GM21737 (cell line): ENCODE measurements around the gene ATP9A.
"Not testable (repeated sequence)": the region's sequence is repeated elsewhere in the genome, so short reads cannot be mapped to it uniquely, and the experiment has no call there.

Experiments used
- ATAC-seq: cut with Tn5 transposase; IDR thresholded peaks from one replicate; pipeline ENCODE4 v1.9.1; 2021; ENCODE audit warnings: mild to moderate bottlenecking, moderate library complexity; ENCODE audit not compliant: unreplicated experiment

Gene ATP9A

GRCh38 chr20:51583073-51583472, 185.1 kb downstream of the ATP9A start:
- ATAC-seq, result no peak

GRCh38 chr20:51581571-51581970, 186.6 kb downstream of the ATP9A start:
- no peak for ATAC-seq

GRCh38 chr20:51579137-51579536, 189.1 kb downstream of the ATP9A start:
- no peak for ATAC-seq

GRCh38 chr20:51578145-51578459, 190.1 kb downstream of the ATP9A start:
- ATAC-seq, result no peak

- no peak for ATAC-seq
These were observed 190.6 kb downstream of the ATP9A start for GRCh38 chr20:51577432-51578144.

- ATAC-seq, result no peak
These were observed 192.7 kb downstream of the ATP9A start for GRCh38 chr20:51575486-51575885.

- ATAC-seq, result no peak
These were observed 193.7 kb downstream of the ATP9A start for GRCh38 chr20:51574248-51575033.

- no peak for ATAC-seq
These were observed 194.5 kb downstream of the ATP9A start for GRCh38 chr20:51573576-51574243.

GRCh38 chr20:51571460-51571794, 196.8 kb downstream of the ATP9A start:
- ATAC-seq, result no peak

- no peak for ATAC-seq
These were observed 197.3 kb downstream of the ATP9A start for GRCh38 chr20:51570739-51571459.

- no peak for ATAC-seq
These were observed 198.1 kb downstream of the ATP9A start for GRCh38 chr20:51569815-51570738.

GRCh38 chr20:51568533-51568932, 199.7 kb downstream of the ATP9A start:
- not testable (repeated sequence) for ATAC-seq

- ATAC-seq, result no peak
These were observed 200.6 kb downstream of the ATP9A start for GRCh38 chr20:51567622-51568021.

GRCh38 chr20:51566594-51566993, 201.6 kb downstream of the ATP9A start:
- ATAC-seq, result no peak

- ATAC-seq, result no peak
These were observed 202.7 kb downstream of the ATP9A start for GRCh38 chr20:51565298-51566144.

GRCh38 chr20:51563486-51564332, 204.5 kb downstream of the ATP9A start:
- no peak for ATAC-seq

GRCh38 chr20:51563174-51563485, 205.1 kb downstream of the ATP9A start:
- no peak for ATAC-seq

- ATAC-seq, result no peak
These were observed 205.6 kb downstream of the ATP9A start for GRCh38 chr20:51562332-51563173.
